Measurements from ENCODE around the gene SDR42E1.
A peak's percentile ranks its signal among the peaks of the same experiment; 100 is the strongest.

The SDR42E1 gene

DNA sequence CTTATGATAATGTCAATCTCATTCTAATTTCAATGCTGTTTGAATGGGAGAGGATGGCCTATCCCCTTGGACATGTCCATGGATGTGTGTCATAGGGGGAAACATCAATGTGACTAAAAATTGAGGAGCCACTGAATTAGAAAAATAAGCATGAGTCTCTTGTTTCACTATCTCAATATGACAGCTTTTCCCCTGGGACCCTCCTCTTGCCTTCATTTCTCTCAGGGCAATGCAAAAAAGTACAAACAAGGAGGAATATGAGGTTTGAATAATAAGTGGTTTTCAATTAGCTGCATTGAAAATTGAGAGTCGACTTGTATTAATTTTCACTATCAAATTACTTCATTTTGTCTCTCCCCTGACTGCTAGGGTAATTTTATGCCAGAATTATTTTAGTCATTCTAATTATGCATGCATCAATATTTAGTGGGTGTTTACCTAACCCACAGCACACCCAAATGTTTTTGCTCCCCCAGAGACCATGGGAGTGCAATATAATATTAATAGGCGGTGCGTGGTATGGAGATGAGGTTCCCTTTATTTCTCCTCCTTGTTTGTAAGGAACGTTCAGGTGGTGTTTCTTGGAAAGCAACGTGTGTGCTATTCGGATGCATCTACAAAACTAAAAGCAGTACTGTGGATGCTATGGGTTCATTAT lies 6.8 kb upstream of the SDR42E1 start:
- no peaks in the 10 kb centered on the region for H3K79me2 ChIP-seq (ENCODE audit: insufficient read depth, low read depth)
- no peak overlapping the region for H3K4me3 ChIP-seq (IDR thresholded peaks at IDR 0.05; ENCODE audit: insufficient read depth, low read depth, low read length)
- H4K20me1 ChIP-seq (ENCODE audit: insufficient read depth), result no peaks in the 10 kb centered on the region
- no peak for TF ChIP-seq CTCF (conservative IDR thresholded peaks at IDR 0.05; ENCODE audit: low read depth, low read length)
- no peak overlapping the region for H3K4me2 ChIP-seq
- H3K27ac ChIP-seq, result no peak overlapping the region
- no peaks in the 10 kb centered on the region for H3K36me3 ChIP-seq (ENCODE audit: insufficient read depth)
- H3K9ac ChIP-seq, result no peak overlapping the region
- no peaks in the 10 kb centered on the region for H3K27me3 ChIP-seq (ENCODE audit: insufficient read depth, low read depth)
- no peak overlapping the region for H2AFZ ChIP-seq (ENCODE audit: low read depth)
- no peaks in the 10 kb centered on the region for H3K4me1 ChIP-seq (ENCODE audit: low read depth, poor library complexity, severe bottlenecking)

GRCh38 chr16:82016964-82017363 lies 5.7 kb upstream of the SDR42E1 start:
- Histone ChIP-seq H3K4me2 (no peak overlapping the region), H3K9ac (no peak overlapping the region), H2AFZ (ENCODE audit: low read depth) (no peak overlapping the region), H3K4me3 (IDR thresholded peaks at IDR 0.05; ENCODE audit: insufficient read depth, low read depth, low read length) (no peak overlapping the region), H3K27me3 (ENCODE audit: insufficient read depth, low read depth) (no peaks in the 10 kb centered on the region), H4K20me1 (ENCODE audit: insufficient read depth) (no peaks in the 10 kb centered on the region), H3K79me2 (ENCODE audit: insufficient read depth, low read depth) (no peaks in the 10 kb centered on the region), H3K27ac (no peak overlapping the region), H3K36me3 (ENCODE audit: insufficient read depth) (no peaks in the 10 kb centered on the region), H3K4me1 (ENCODE audit: low read depth, poor library complexity, severe bottlenecking) (no peaks in the 10 kb centered on the region)
- no peak for TF ChIP-seq CTCF (conservative IDR thresholded peaks at IDR 0.05; ENCODE audit: low read depth, low read length)

DNA sequence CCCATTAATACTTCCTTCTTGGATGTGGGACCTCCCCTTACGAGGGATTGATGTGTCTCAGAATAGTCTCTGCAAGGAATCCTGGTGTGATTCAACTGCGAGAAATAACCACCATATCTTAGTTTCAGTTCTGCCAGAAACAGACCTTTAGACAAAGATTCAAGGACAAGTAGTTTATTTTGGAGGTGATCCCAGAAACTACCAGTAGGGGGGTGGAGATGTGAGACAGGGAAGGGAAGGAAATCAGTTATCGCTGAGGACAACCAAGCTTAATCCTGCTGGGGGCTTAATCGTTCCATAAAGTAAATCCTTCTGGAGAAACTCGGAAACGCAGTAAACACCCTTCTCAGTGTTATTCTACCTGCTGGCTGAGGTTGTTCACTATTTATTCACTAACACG lies 5.0 kb upstream of the SDR42E1 start:
- no peak overlapping the region for H2AFZ ChIP-seq (ENCODE audit: low read depth)
- no peaks in the 10 kb centered on the region for H3K27me3 ChIP-seq (ENCODE audit: insufficient read depth, low read depth)
- H3K4me1 ChIP-seq (ENCODE audit: low read depth, poor library complexity, severe bottlenecking), result no peaks in the 10 kb centered on the region
- no peak overlapping the region for H3K9ac ChIP-seq
- no peaks in the 10 kb centered on the region for H3K79me2 ChIP-seq (ENCODE audit: insufficient read depth, low read depth)
- no peaks in the 10 kb centered on the region for H3K36me3 ChIP-seq (ENCODE audit: insufficient read depth)
- H4K20me1 ChIP-seq (ENCODE audit: insufficient read depth), result no peaks in the 10 kb centered on the region
- H3K27ac ChIP-seq, result no peak overlapping the region
- TF ChIP-seq CTCF (conservative IDR thresholded peaks at IDR 0.05; ENCODE audit: low read depth, low read length), result peak; percentile 55
- H3K4me2 ChIP-seq, result no peak overlapping the region
- H3K4me3 ChIP-seq (IDR thresholded peaks at IDR 0.05; ENCODE audit: insufficient read depth, low read depth, low read length), result no peak overlapping the region

DNA sequence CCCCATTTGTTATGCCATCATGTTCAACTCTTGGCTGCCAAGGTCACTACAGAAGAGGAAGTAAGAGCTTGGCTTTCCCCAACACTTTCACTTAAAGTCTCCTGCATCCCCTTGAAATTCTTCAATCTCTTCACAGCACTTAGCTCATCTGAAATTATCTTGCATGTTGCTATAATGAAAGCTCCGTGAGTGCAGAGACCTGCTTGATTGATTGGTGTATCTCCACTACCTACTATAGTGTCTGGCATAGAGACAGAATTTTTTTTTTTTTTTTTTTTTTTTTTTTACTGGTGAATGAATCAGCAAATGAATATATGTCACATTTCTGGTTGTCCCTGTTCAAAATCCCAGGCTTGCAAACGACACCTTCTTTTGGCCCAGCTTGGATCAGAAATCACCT lies 1.9 kb upstream of the SDR42E1 start:
- Histone ChIP-seq H3K4me3 (IDR thresholded peaks at IDR 0.05; ENCODE audit: insufficient read depth, low read depth, low read length) (no peak overlapping the region), H2AFZ (ENCODE audit: low read depth) (no peak overlapping the region), H3K79me2 (ENCODE audit: insufficient read depth, low read depth) (no peaks in the 10 kb centered on the region; the same call in 1 of the 2 replicates), H3K9ac (no peak overlapping the region), H3K36me3 (ENCODE audit: insufficient read depth) (no peaks in the 10 kb centered on the region), H3K27ac (no peak overlapping the region), H3K4me1 (ENCODE audit: low read depth, poor library complexity, severe bottlenecking) (peaks cover 6% of the 10 kb centered on the region), H3K4me2 (no peak overlapping the region), H3K27me3 (ENCODE audit: insufficient read depth, low read depth) (no peaks in the 10 kb centered on the region), H4K20me1 (ENCODE audit: insufficient read depth) (no peaks in the 10 kb centered on the region)
- TF ChIP-seq CTCF (conservative IDR thresholded peaks at IDR 0.05; ENCODE audit: low read depth, low read length), result no peak
